Upper lobe of left lung (tissue), 4 donors: Measurements from ENCODE around the gene CENPQ.

ENCODE experiments used
- CTCF ChIP-seq, 6 experiments: fragments of 450-650 bp in 4 of 6; fragments of 200-600 bp in 2 of 6; sonication (generic) in 2 of 6; IDR thresholded peaks; one replicate each; pipeline ENCODE4 v1.5.1; 2016 to 2019; ENCODE audit warnings: antibody characterized with exemption in 6 of 6
- EP300 ChIP-seq, 4 donors: sonication (generic); formaldehyde crosslinking; IDR thresholded peaks; one replicate each; pipeline ENCODE4 v1.5.1; 2017; ENCODE audit warnings: antibody characterized with exemption in 4 of 4, control low read depth in 2 of 4
- POLR2A ChIP-seq, 4 donors: fragments of 450-650 bp; IDR thresholded peaks; one replicate each; pipeline ENCODE4 v1.5.1; 2016 to 2017; ENCODE audit warnings: antibody characterized with exemption in 4 of 4, mild to moderate bottlenecking in 2 of 4
- POLR2AphosphoS5 ChIP-seq, 2 donors: sonication (generic); formaldehyde crosslinking; IDR thresholded peaks; one replicate each; pipeline ENCODE4 v1.5.1; 2017; ENCODE audit warnings: antibody characterized with exemption in 2 of 2

GRCh38 chr6:49530141-49530776 is 67.1 kb downstream of the CENPQ start:
- no peak for TF ChIP-seq CTCF (IDR thresholded peaks at IDR 0.05)
- no peak for TF ChIP-seq POLR2A (IDR thresholded peaks at IDR 0.05)
- no peak for TF ChIP-seq EP300 (IDR thresholded peaks at IDR 0.05)
- no peak for TF ChIP-seq POLR2AphosphoS5 (IDR thresholded peaks at IDR 0.05)
